ENCODE results near the gene FNIP2. TPM values are rescaled to one million over a fixed set of nuclear protein-coding genes. Genes with fewer than 3 reads are reported as not detected.
"Not testable (repeated sequence)": the region's sequence is repeated elsewhere in the genome, so short reads cannot be mapped to it uniquely, and the experiment has no call there.

Gene FNIP2
- total and polyA plus RNA-seq, 3 experiments from 2014 or later = 5.1 to 13.3 (median 11.7) TPM

GRCh38 chr4:158809208-158809607 lies 40.4 kb downstream of the FNIP2 start:
- peaks cover 25% of the 10 kb centered on the region for H3K4me1 ChIP-seq (ENCODE audit: insufficient read depth, low read length)
- H3K27ac Mint-ChIP-seq; H3K27ac ChIP-seq (ENCODE audit: low read depth, low read length); H3K4me3 Mint-ChIP-seq; CTCF ChIA-PET; POLR2A ChIA-PET; DNase-seq; H3K27me3 Mint-ChIP-seq; H3K9me3 Mint-ChIP-seq; H3K27me3 ChIP-seq (ENCODE audit: insufficient read depth, low read length, poor library complexity, severe bottlenecking); H3K36me3 ChIP-seq (ENCODE audit: insufficient read depth, low read length); H3K4me3 ChIP-seq (ENCODE audit: low read length); H3K9me3 ChIP-seq (ENCODE audit: low read length); H3K36me3 Mint-ChIP-seq: not testable (repeated sequence)
- peaks cover 24 to 34% (median 26%) of the 10 kb centered on the region in 3 donors for H3K4me1 Mint-ChIP-seq

- Histone ChIP-seq H3K27me3 (ENCODE audit: insufficient read depth, low read length, poor library complexity, severe bottlenecking) (no peaks in the 10 kb centered on the region), H3K36me3 (ENCODE audit: insufficient read depth, low read length) (no peaks in the 10 kb centered on the region), H3K4me1 (ENCODE audit: insufficient read depth, low read length) (peaks cover 25% of the 10 kb centered on the region), H3K27ac (ENCODE audit: low read depth, low read length) (no peak overlapping the region), H3K9me3 (ENCODE audit: low read length) (no peaks in the 10 kb centered on the region), H3K4me3 (ENCODE audit: low read length) (no peak overlapping the region)
- Mint-ChIP-seq H3K36me3 (no peaks in the 10 kb centered on the region), H3K9me3 (no peaks in the 10 kb centered on the region), H3K27ac (peak overlapping the region in 6 of 8 donors; percentile 12 to 83 (median 51)), H3K4me3 (peak overlapping the region in 6 of 7 donors; percentile 10 to 63 (median 36)), H3K4me1 (peaks cover 24 to 34% (median 26%) of the 10 kb centered on the region in 3 donors), H3K27me3 (no peaks in the 10 kb centered on the region)
- ChIA-PET CTCF (no interaction called here), POLR2A (no interaction called here)
- DNase-seq = peak in 2 of 5 donors; percentile 8 to 41
Measured at GRCh38 chr4:158809611-158810486, 41.0 kb downstream of the FNIP2 start.

- H3K27ac Mint-ChIP-seq = peak overlapping the region in 5 of 8 donors; percentile 12 to 83 (median 59)
- H3K4me3 ChIP-seq (ENCODE audit: low read length) = no peak overlapping the region
- no peaks in the 10 kb centered on the region for H3K27me3 ChIP-seq (ENCODE audit: insufficient read depth, low read length, poor library complexity, severe bottlenecking)
- H3K27me3 Mint-ChIP-seq = no peaks in the 10 kb centered on the region
- H3K27ac ChIP-seq (ENCODE audit: low read depth, low read length) = no peak overlapping the region
- H3K9me3 ChIP-seq (ENCODE audit: low read length) = no peaks in the 10 kb centered on the region
- H3K36me3 ChIP-seq (ENCODE audit: insufficient read depth, low read length) = no peaks in the 10 kb centered on the region
- peak overlapping the region in 6 of 7 donors; percentile 4 to 63 (median 36) for H3K4me3 Mint-ChIP-seq
- H3K9me3 Mint-ChIP-seq = no peaks in the 10 kb centered on the region
- peaks cover 24 to 34% (median 26%) of the 10 kb centered on the region in 3 donors for H3K4me1 Mint-ChIP-seq
- POLR2A ChIA-PET = no interaction called here
- H3K4me1 ChIP-seq (ENCODE audit: insufficient read depth, low read length) = peaks cover 25% of the 10 kb centered on the region
- no peak for DNase-seq
- H3K36me3 Mint-ChIP-seq = no peaks in the 10 kb centered on the region
- CTCF ChIA-PET = no interaction called here
Measured at GRCh38 chr4:158810487-158811215, 41.8 kb downstream of the FNIP2 start.

- H3K4me1 ChIP-seq (ENCODE audit: insufficient read depth, low read length) = peaks cover 25% of the 10 kb centered on the region
- POLR2A ChIA-PET = no interaction called here
- H3K27ac Mint-ChIP-seq = no peak overlapping the region
- H3K36me3 Mint-ChIP-seq = no peaks in the 10 kb centered on the region
- H3K4me1 Mint-ChIP-seq = peaks cover 26 to 34% (median 26%) of the 10 kb centered on the region in 3 donors
- no peak overlapping the region for H3K4me3 ChIP-seq (ENCODE audit: low read length)
- DNase-seq = no peak
- H3K36me3 ChIP-seq (ENCODE audit: insufficient read depth, low read length) = no peaks in the 10 kb centered on the region
- no peak overlapping the region for H3K27ac ChIP-seq (ENCODE audit: low read depth, low read length)
- no peaks in the 10 kb centered on the region for H3K9me3 Mint-ChIP-seq
- CTCF ChIA-PET = interaction anchor here (0.8 kb wide), 1 partner anchor 15 kb away, joined by 3 read pairs; no protein-coding TSS in a partner anchor
- H3K4me3 Mint-ChIP-seq = no peak overlapping the region
- no peaks in the 10 kb centered on the region for H3K27me3 Mint-ChIP-seq
- no peaks in the 10 kb centered on the region for H3K27me3 ChIP-seq (ENCODE audit: insufficient read depth, low read length, poor library complexity, severe bottlenecking)
- no peaks in the 10 kb centered on the region for H3K9me3 ChIP-seq (ENCODE audit: low read length)
Measured at GRCh38 chr4:158811216-158811540, 42.4 kb downstream of the FNIP2 start.

- H3K4me1 Mint-ChIP-seq = peaks cover 26 to 34% (median 27%) of the 10 kb centered on the region in 3 donors
- Histone ChIP-seq H3K4me1 (ENCODE audit: insufficient read depth, low read length) (peaks cover 25% of the 10 kb centered on the region), H3K4me3 (ENCODE audit: low read length) (no peak overlapping the region), H3K9me3 (ENCODE audit: low read length) (no peaks in the 10 kb centered on the region), H3K27ac (ENCODE audit: low read depth, low read length) (no peak overlapping the region), H3K36me3 (ENCODE audit: insufficient read depth, low read length) (no peaks in the 10 kb centered on the region), H3K27me3 (ENCODE audit: insufficient read depth, low read length, poor library complexity, severe bottlenecking) (no peaks in the 10 kb centered on the region)
- no peaks in the 10 kb centered on the region for H3K36me3 Mint-ChIP-seq
- CTCF ChIA-PET = interaction anchor here (0.8 kb wide), 1 partner anchor 16 kb away, joined by 3 read pairs; no protein-coding TSS in a partner anchor
- H3K27me3 Mint-ChIP-seq = no peaks in the 10 kb centered on the region
- H3K4me3 Mint-ChIP-seq = peak overlapping the region in 1 of 7 donors; percentile 30
- H3K27ac Mint-ChIP-seq = peak overlapping the region in 3 of 8 donors; percentile 40 to 61 (median 44)
- POLR2A ChIA-PET = no interaction called here
- no peaks in the 10 kb centered on the region for H3K9me3 Mint-ChIP-seq
- peak in 1 of 5 donors; percentile 20 for DNase-seq
Measured at GRCh38 chr4:158811704-158812103, 42.9 kb downstream of the FNIP2 start.

- H3K27ac Mint-ChIP-seq = peak overlapping the region in 1 of 8 donors; percentile 61
- H3K27ac ChIP-seq (ENCODE audit: low read depth, low read length) = no peak overlapping the region
- POLR2A ChIA-PET = no interaction called here
- H3K9me3 Mint-ChIP-seq = no peaks in the 10 kb centered on the region
- H3K4me1 Mint-ChIP-seq = peaks cover 30 to 38% (median 30%) of the 10 kb centered on the region in 3 donors
- no peaks in the 10 kb centered on the region for H3K36me3 ChIP-seq (ENCODE audit: insufficient read depth, low read length)
- CTCF ChIA-PET = interaction anchor here (0.8 kb wide), 1 partner anchor 16 kb away, joined by 3 read pairs; no protein-coding TSS in a partner anchor
- DNase-seq = no peak
- H3K4me3 Mint-ChIP-seq = no peak overlapping the region
- H3K4me1 ChIP-seq (ENCODE audit: insufficient read depth, low read length) = peaks cover 25% of the 10 kb centered on the region
- no peaks in the 10 kb centered on the region for H3K27me3 ChIP-seq (ENCODE audit: insufficient read depth, low read length, poor library complexity, severe bottlenecking)
- H3K9me3 ChIP-seq (ENCODE audit: low read length) = no peaks in the 10 kb centered on the region
- no peak overlapping the region for H3K4me3 ChIP-seq (ENCODE audit: low read length)
- H3K27me3 Mint-ChIP-seq = no peaks in the 10 kb centered on the region
- no peaks in the 10 kb centered on the region for H3K36me3 Mint-ChIP-seq
Measured at GRCh38 chr4:158812133-158812532, 43.3 kb downstream of the FNIP2 start.

- H3K4me1 Mint-ChIP-seq = peaks cover 32 to 40% (median 34%) of the 10 kb centered on the region in 3 donors
- POLR2A ChIA-PET = no interaction called here
- no peak overlapping the region for H3K27ac ChIP-seq (ENCODE audit: low read depth, low read length)
Measured at GRCh38 chr4:158812543-158812942, 43.7 kb downstream of the FNIP2 start.

GRCh38 chr4:158813113-158813512 lies 44.3 kb downstream of the FNIP2 start:
- Mint-ChIP-seq H3K27ac (no peak overlapping the region), H3K36me3 (no peaks in the 10 kb centered on the region), H3K9me3 (no peaks in the 10 kb centered on the region), H3K4me3 (no peak overlapping the region), H3K4me1 (peaks cover 35 to 44% (median 37%) of the 10 kb centered on the region in 3 donors), H3K27me3 (no peaks in the 10 kb centered on the region)
- H3K9me3 ChIP-seq (ENCODE audit: low read length) = no peaks in the 10 kb centered on the region
- no peak for DNase-seq
- H3K36me3 ChIP-seq (ENCODE audit: insufficient read depth, low read length) = no peaks in the 10 kb centered on the region
- H3K4me1 ChIP-seq (ENCODE audit: insufficient read depth, low read length) = peaks cover 25% of the 10 kb centered on the region
- H3K27me3 ChIP-seq (ENCODE audit: insufficient read depth, low read length, poor library complexity, severe bottlenecking) = no peaks in the 10 kb centered on the region
- ChIA-PET CTCF (no interaction called here), POLR2A (no interaction called here)
- no peak overlapping the region for H3K4me3 ChIP-seq (ENCODE audit: low read length)
- H3K27ac ChIP-seq (ENCODE audit: low read depth, low read length) = no peak overlapping the region

More at GRCh38 chr4:158812543-158812942, 43.7 kb downstream of the FNIP2 start:
- no peaks in the 10 kb centered on the region for H3K9me3 ChIP-seq (ENCODE audit: low read length)
- peaks cover 25% of the 10 kb centered on the region for H3K4me1 ChIP-seq (ENCODE audit: insufficient read depth, low read length)
- Mint-ChIP-seq H3K27me3 (no peaks in the 10 kb centered on the region), H3K36me3 (no peaks in the 10 kb centered on the region), H3K9me3 (no peaks in the 10 kb centered on the region), H3K4me3 (no peak overlapping the region), H3K27ac (peak overlapping the region in 1 of 8 donors; percentile 7)
- no peaks in the 10 kb centered on the region for H3K27me3 ChIP-seq (ENCODE audit: insufficient read depth, low read length, poor library complexity, severe bottlenecking)
- no peak for DNase-seq
- no peak overlapping the region for H3K4me3 ChIP-seq (ENCODE audit: low read length)
- CTCF ChIA-PET = no interaction called here
- no peaks in the 10 kb centered on the region for H3K36me3 ChIP-seq (ENCODE audit: insufficient read depth, low read length)

All from CD8-positive, alpha-beta memory T cell (primary cell).